T-helper 22 cell (primary cell): ENCODE results near the gene GRID1.
"Not testable (repeated sequence)": the region's sequence is repeated elsewhere in the genome, so short reads cannot be mapped to it uniquely, and the experiment has no call there.

Experiments
- DNase-seq: peaks from one replicate; pipeline ENCODE4 v3.0.0-alpha.2; 2020; ENCODE audit warnings: low read depth

Gene GRID1

DNA sequence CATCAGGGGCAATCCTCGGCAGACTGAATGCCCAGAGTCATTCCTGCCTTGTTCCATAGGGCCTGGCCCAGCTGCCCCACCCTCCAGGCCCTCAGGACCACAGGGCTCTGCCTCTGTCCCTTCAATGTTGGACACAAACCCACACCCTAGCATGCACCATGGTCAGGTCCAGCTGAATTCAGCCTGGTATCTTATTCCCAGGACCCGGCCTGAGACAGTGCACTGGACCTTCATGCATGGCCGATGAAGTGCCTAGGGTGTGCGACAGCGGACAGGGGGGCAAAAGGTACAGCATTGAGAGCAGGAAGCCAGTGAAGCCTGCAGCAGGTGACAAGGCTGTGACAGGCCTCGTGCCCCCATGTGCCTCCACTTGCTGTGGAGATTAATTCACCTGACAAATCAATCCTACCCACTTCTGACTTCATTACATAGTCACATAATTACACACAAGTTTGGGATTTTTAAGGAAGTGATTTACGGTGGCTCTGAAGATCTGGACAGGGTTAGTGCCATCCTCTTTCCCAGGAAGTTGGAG is 261.9 kb downstream of the GRID1 start:
- no peak for DNase-seq

DNA sequence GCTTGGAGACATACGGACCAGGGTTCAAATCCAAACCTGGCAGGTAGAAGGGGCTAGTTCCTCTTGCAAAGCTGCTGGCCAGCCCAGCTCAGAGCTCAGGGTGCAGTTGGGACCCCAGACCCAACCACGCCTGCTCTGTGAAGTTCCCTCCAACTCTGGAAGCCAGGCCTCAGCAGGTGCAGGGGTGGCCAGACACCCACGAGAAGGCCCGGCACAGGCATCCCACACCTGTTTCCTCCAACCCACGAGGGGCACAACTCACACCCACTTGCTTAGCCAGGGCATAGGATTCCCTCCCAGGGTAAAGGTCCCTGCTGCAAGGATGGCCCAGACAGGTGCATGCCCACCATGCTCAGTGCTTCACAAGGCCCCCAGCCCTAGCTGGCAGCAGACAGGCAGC is 262.4 kb downstream of the GRID1 start:
- DNase-seq = no peak

DNA sequence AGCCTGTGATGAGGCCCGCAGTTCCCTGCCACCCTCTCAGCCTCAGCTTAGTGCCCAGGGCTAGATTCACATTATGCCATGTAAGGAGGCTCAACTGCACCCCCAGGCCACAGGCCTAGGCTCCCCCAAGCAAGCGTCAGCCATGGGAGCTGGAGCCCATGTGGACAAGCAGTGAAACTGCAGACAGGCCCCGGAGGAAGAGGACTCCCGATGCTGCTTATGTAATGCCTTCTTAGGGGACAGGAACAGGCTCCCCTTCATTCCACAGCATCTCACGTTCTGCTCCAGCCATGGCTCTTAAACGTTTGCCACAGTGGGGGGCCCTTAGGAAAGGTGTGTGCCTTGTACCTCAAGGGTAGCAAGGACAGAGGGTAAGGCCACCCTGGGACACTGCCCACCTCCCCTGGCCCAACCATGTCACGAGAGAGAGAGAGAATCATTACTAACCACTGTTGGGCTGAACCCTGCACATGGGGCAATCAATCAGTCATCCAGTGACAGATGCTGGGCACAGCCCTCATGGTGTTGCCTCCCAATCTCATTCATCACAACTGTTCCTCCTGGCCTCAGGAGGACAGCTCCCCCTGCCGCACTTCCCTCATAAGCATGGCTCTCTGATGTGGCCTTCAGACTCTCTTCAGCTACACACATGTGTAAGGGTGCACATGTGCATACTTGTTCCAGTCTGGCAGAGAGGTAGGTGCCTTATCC is 263.0 kb downstream of the GRID1 start:
- DNase-seq = no peak

GRCh38 chr10:86102451-86102850 is 264.1 kb downstream of the GRID1 start:
- DNase-seq = no peak

- no peak for DNase-seq
Observed at GRCh38 chr10:86102031-86102430, 264.6 kb downstream of the GRID1 start.

DNA sequence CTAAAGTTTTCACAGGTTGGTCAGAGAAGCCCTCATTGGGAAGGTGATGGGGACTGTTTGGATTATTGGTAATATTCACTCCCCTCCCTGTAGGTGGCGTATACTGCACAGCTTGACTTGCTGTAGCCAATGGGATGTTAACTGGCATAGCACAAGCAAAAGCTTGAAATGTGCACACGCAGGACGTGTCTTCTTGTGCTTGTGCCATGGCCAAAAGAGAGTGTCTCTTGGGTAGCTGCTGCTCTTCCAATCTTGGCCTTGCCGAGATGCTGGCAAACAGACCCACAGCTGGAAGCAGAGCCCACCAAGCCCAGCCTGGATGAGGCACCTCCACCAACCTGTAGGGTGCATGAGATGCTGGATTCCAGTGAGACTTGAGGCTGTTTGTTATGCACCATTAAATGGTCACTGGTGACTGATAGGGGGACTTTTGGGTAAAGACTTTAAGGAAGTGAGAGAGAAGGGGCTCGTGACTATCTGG is 266.0 kb downstream of the GRID1 start:
- DNase-seq = no peak

GRCh38 chr10:86099542-86100334 is 266.9 kb downstream of the GRID1 start:
- no peak for DNase-seq

DNA sequence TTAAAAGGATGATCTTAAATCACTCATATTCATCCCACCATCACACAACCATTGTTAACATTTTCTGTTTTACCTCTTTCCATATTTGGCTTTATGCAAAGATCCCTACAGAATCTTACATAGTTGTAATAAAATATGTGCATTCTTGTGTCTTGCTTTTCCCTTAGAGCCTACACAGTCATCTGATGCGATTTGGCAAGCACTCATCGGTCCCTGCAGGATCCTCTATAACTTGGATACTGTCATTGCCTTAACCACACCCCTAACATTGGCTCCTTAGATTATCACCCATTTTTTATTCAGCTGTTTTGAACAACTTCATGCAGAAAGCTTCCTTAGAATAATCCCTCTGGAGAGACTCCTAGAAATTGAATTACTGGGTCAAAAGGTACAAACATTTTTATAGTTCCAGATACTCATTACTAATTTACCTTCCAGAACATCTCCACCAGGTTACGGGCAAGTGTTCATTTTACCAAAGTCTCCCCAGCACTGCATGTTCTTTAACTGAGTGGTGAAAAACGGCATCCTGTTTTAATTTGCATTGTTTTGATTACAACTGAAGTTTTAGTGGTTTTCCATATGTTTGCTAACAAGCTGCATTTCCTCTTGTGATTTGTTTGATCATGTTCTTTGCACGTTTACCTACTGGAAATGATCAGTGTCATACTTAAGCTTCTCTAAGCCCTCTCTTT is 268.3 kb downstream of the GRID1 start:
- DNase-seq = no peak

DNA sequence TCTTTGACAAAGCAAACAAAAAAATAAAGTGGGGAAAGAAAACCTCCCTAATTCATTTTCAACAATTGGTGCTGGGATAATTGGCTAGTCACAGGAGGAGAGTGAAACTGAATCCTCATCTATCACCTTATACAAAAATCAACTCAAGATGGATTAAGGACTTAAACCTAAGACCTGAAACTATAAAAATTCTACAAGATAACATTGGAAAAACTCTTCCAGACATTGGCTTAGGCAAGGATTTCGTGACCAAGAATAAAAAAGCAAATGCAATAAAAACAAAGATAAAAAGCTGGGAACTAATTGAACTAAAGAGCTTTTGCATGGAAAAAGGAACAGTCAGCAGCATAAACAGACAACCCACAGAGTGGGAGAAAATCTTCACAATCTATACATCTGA is 271.5 kb downstream of the GRID1 start:
- not testable (repeated sequence) for DNase-seq

DNA sequence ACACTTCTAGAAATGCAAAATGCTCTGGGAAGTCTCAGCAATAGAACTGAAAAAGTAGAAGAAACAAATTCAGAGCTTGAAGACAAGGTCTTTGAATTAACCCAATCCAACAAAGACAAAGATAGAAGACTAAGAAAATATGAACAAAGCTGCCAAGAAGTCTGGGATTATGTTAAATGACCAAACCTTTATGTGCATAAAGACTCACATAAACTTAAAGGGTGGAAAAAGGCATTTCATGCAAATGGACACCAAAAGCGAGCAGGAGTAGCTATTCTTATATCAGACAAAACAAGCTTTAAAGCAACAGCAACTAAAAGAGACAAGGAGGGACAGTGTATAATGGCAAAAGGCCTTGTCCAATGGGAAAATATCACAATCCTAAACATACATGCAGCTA is 274.3 kb downstream of the GRID1 start:
- DNase-seq = not testable (repeated sequence)

- no peak for DNase-seq
Observed at GRCh38 chr10:86091216-86091615, 275.4 kb downstream of the GRID1 start.

- no peak for DNase-seq
Observed at GRCh38 chr10:86090807-86091206, 275.8 kb downstream of the GRID1 start.

DNA sequence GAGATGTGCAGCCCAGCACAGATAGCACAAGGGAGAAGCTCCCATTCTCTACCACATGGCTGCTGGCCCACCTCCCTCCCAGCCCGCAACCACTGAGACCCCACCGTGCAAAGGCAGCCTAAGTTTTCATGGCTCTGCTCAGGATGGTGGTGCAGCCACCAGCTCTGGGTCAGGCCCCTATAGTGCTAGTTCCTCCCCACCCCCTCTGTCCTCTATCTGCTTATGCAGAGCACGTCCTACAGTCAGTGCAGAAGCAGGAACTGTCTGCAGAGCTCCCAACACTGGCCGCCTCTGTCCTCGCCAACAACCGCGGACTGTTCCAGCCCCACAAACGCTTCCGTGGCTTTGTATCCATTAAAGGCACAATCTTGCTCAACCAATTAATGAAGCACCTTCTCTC is 278.9 kb downstream of the GRID1 start:
- no peak for DNase-seq

- no peak for DNase-seq
Observed at GRCh38 chr10:86086418-86086817, 280.2 kb downstream of the GRID1 start.

DNA sequence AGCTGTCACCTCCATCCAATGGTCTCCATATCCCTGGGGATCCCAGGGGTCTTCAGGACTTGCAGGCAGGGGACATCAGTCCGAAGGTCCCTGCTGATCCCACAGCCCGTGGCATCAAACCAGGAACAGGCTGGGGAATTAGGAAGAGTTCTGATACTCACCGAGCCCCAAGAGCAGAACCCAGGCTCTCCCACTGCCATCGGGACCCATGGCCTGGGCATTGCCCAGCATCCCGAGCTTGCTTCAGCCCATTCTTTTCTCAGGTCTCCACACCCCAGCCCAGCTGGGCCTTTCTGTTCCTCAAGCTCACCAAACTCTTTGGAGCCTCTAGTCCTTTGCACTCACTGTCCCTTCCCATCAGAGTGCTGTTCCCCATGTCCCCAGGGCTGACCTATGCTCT is 280.9 kb downstream of the GRID1 start:
- no peak for DNase-seq

- DNase-seq = no peak
Observed at GRCh38 chr10:86085136-86085535, 281.5 kb downstream of the GRID1 start.

DNA sequence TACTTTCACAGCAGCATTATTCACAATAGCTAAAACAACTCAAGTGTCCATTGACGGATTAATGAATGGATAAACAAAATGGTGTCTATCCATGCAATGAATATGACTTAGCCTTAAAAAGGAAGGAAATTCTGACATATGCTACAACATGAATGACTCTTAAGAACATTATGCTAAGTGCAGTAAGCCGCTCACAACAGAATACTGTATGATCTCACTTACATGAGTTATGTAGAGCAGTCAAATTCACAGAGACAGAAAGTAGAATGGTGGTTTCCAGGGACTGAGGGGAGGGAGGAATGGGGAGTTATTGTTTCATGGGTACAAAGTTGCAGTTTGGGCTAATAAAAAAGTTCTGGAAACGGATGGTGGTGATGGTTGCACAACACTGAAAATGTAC is 282.0 kb downstream of the GRID1 start:
- DNase-seq = no peak

DNA sequence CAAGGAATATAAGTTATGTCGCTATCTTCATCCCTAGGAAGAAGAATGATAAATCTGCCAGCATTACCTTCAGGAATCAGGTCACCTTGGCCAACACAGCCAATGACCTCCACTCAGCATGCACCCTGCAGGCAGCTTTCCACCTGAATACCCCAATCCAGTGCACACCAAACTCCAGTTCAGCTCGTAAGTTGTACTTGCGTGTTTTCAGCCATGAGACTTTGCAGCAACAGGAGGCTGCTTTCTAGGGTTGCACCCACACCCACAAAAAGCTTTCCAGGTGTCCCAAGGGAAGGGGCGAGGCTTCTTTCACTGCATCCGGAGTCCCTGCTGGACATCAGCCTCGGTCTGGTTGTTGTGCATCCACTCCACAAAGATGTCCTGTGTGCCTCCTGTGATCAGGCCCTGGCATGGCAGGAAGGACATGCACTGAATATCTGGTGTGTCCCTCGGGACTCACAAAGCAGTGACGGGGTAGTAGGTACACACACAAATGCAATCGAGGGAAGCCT is 282.9 kb downstream of the GRID1 start:
- DNase-seq = no peak

DNA sequence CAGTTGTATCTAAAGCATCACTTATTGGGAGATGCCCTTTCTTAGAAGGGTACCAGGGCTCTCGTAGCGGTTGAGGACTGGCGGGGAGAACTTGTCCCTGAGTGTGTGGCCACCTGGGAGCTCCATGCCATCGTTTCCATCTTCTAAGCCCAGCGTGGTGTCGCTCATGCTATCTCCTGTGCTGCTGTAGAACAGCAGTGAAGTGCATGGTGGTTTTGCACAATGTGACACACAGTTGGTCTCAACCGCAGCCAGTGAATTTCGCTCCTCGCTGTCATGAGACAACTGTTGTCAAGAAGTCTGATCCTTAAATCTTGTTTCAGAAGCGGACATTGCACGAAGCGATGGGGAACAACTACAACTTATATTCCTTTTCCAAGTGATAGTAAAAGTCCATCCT is 283.4 kb downstream of the GRID1 start:
- no peak for DNase-seq

DNA sequence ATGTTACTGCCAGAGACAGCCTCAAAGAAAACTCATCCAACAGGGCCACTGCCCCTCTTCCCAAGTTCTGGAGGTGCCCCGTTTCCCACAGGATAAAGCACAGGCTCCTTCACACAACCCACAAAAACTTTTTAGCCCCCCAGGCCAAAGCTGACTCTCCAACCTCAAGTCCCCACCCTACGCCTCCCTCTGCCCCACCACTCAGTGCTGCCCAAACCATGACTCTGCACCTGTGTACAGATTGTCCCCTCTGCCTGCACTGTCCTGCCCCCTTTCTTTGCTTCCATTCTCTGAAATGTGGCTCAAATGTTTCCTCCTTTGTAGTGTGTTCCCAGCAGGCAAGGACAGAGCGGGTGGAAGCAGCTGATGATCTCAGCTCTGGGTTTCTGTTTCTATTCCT is 284.0 kb downstream of the GRID1 start:
- DNase-seq = no peak

- DNase-seq = no peak
Observed at GRCh38 chr10:86079088-86079487, 287.5 kb downstream of the GRID1 start.

GRCh38 chr10:86078639-86079035 is 288.0 kb downstream of the GRID1 start:
- no peak for DNase-seq
